Karpas-422 (cell line): ENCODE measurements around the gene R3HDM4. TPM values are rescaled to one million over a fixed set of nuclear protein-coding genes. Genes with fewer than 3 reads are reported as not detected.
"Not testable (repeated sequence)": the region's sequence is repeated elsewhere in the genome, so short reads cannot be mapped to it uniquely, and the experiment has no call there.

Experiments used
- DNase-seq: peaks from one replicate; pipeline ENCODE4 v3.0.0-alpha.2; 2015
- H2AFZ ChIP-seq: fragments of 200-600 bp; sonication (generic); 2 replicates; pipeline ENCODE4 v1.6.1; 2014; ENCODE audit warnings: antibody characterized with exemption, low read length, mixed read lengths
- H3K27ac ChIP-seq: fragments of 200-600 bp; sonication (generic); 2 replicates; pipeline ENCODE4 v1.5.1; 2014; ENCODE audit warnings: mild to moderate bottlenecking, low read length, moderate library complexity
- H3K27me3 ChIP-seq: fragments of 200-600 bp; sonication (generic); 2 replicates; pipeline ENCODE4 v1.6.1; 2014; ENCODE audit warnings: low read length, mixed read lengths
- H3K36me3 ChIP-seq: fragments of 200-600 bp; sonication (generic); 2 replicates; pipeline ENCODE4 v1.6.1; 2014; ENCODE audit warnings: low read length, mixed read lengths; ENCODE audit not compliant: insufficient read depth
- H3K4me1 ChIP-seq: fragments of 200-600 bp; sonication (generic); 2 replicates; pipeline ENCODE4 v1.6.1; 2014; ENCODE audit warnings: mild to moderate bottlenecking, low read length, mixed read lengths
- H3K4me2 ChIP-seq: fragments of 200-600 bp; sonication (generic); 2 replicates; pipeline ENCODE4 v1.6.1; 2014; ENCODE audit warnings: low read length, low read depth, mild to moderate bottlenecking; ENCODE audit not compliant: poor library complexity, severe bottlenecking
- H3K4me3 ChIP-seq: fragments of 200-600 bp; sonication (generic); 2 replicates; pipeline ENCODE4 v1.5.1; 2014; ENCODE audit warnings: mild to moderate bottlenecking, antibody characterized with exemption, low read length, mixed read lengths
- H3K79me2 ChIP-seq: fragments of 200-600 bp; sonication (generic); 2 replicates; pipeline ENCODE4 v1.6.1; 2014; ENCODE audit warnings: mild to moderate bottlenecking, low read length, mixed read lengths
- H3K9ac ChIP-seq: fragments of 200-600 bp; sonication (generic); 2 replicates; pipeline ENCODE4 v1.6.0; 2014; ENCODE audit warnings: low read length
- H3K9me2 ChIP-seq: fragments of 200-600 bp; sonication (generic), shearing (Covaris generic); replicated peaks from 2 replicates; pipeline ENCODE4 v1.6.0; 2014; ENCODE audit warnings: mild to moderate bottlenecking, low read length, moderate library complexity; ENCODE audit not compliant: insufficient read depth
- H3K9me3 ChIP-seq: fragments of 300-700, 200-600 bp; sonication (generic); 2 replicates; pipeline ENCODE4 v1.6.1; 2014; ENCODE audit warnings: low read length, mixed read lengths
- H4K20me1 ChIP-seq: fragments of 200-600 bp; sonication (generic); 2 replicates; pipeline ENCODE4 v1.6.1; 2014; ENCODE audit warnings: mild to moderate bottlenecking, antibody characterized with exemption, low read length, low read depth; ENCODE audit not compliant: insufficient read depth
- total RNA-seq: library from RNA; depleted of rRNA; stranded (reverse); fragments of >200 nt; shearing (Covaris generic); gene quantifications from 2 replicates; pipeline ENCODE4 v1.2.3, GENCODE V29; 2014; ENCODE audit warnings: low replicate concordance

R3HDM4 gene
- total RNA-seq, 1 experiment from 2014 or later = 41.9 TPM

GRCh38 chr19:898663-899062 is 14.4 kb downstream of the R3HDM4 start:
- DNase-seq = peak; percentile 92
- no peaks in the 10 kb centered on the region for H3K9me3 ChIP-seq
- no peaks in the 10 kb centered on the region for H3K9me2 ChIP-seq
- no peak overlapping the region for H3K4me3 ChIP-seq
- H3K36me3 ChIP-seq = no peaks in the 10 kb centered on the region
- H3K79me2 ChIP-seq = no peaks in the 10 kb centered on the region
- no peak overlapping the region for H2AFZ ChIP-seq
- H4K20me1 ChIP-seq = peaks cover 17% of the 10 kb centered on the region; the same call in 1 of the 2 replicates
- H3K27me3 ChIP-seq = no peaks in the 10 kb centered on the region
- no peak overlapping the region for H3K27ac ChIP-seq
- peaks cover 19% of the 10 kb centered on the region for H3K4me1 ChIP-seq
- H3K4me2 ChIP-seq = peak overlapping the region; percentile 20
- H3K9ac ChIP-seq = no peak overlapping the region

GRCh38 chr19:897442-898039 is 15.5 kb downstream of the R3HDM4 start:
- Histone ChIP-seq H3K36me3 (no peaks in the 10 kb centered on the region), H3K27me3 (no peaks in the 10 kb centered on the region), H3K4me2 (no peak overlapping the region), H3K4me3 (no peak overlapping the region), H3K4me1 (peaks cover 24% of the 10 kb centered on the region), H3K9ac (no peak overlapping the region), H3K79me2 (peaks cover under 1% of the 10 kb centered on the region; the same call in 1 of the 2 replicates), H3K27ac (no peak overlapping the region), H4K20me1 (peaks cover 17% of the 10 kb centered on the region; the same call in 1 of the 2 replicates), H2AFZ (no peak overlapping the region), H3K9me2 (no peaks in the 10 kb centered on the region), H3K9me3 (no peaks in the 10 kb centered on the region)
- DNase-seq = no peak

DNA sequence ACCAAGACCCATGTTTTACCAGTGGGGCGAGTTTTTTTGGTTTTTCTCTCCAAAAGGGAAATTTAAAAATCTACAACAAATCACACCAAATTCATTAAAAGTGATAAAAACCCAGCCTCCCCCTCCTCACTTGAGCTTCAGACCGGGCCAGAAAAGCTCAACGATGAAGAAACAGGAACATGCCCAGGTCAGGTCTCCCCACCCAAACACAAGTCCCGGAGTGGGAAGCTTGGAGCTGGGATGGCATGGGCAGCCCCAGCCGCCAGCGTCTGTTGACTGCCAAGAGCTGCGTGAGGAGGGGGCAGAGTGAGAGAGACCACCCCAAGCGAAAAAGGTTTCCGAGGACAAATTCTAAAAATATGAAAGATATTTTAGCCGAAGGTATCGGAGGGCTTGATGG is 16.0 kb downstream of the R3HDM4 start:
- Histone ChIP-seq H3K9me2 (no peaks in the 10 kb centered on the region), H3K36me3 (no peaks in the 10 kb centered on the region), H4K20me1 (peaks cover 21% of the 10 kb centered on the region; the same call in 1 of the 2 replicates), H3K4me1 (peaks cover 27% of the 10 kb centered on the region), H2AFZ (no peak overlapping the region), H3K27ac (no peak overlapping the region), H3K9me3 (no peaks in the 10 kb centered on the region), H3K4me2 (no peak overlapping the region), H3K9ac (no peak overlapping the region), H3K27me3 (no peaks in the 10 kb centered on the region), H3K4me3 (no peak overlapping the region), H3K79me2 (peaks cover 6% of the 10 kb centered on the region)
- no peak for DNase-seq

- Histone ChIP-seq H3K79me2 (peaks cover 8% of the 10 kb centered on the region), H3K9ac (no peak overlapping the region), H3K9me3 (no peaks in the 10 kb centered on the region), H4K20me1 (peaks cover 21% of the 10 kb centered on the region; the same call in 1 of the 2 replicates), H3K4me1 (peaks cover 29% of the 10 kb centered on the region), H3K27me3 (no peaks in the 10 kb centered on the region), H3K4me3 (no peak overlapping the region), H3K9me2 (no peaks in the 10 kb centered on the region), H3K27ac (no peak overlapping the region), H3K4me2 (no peak overlapping the region), H2AFZ (no peak overlapping the region), H3K36me3 (no peaks in the 10 kb centered on the region)
- DNase-seq = no peak
These were observed 16.6 kb downstream of the R3HDM4 start for GRCh38 chr19:896434-896833.

GRCh38 chr19:892894-893689 is 19.9 kb downstream of the R3HDM4 start, which contains the start of the genes MED16 and RNU6-9:
Gene MED16 (minus strand): TSS chr19:893187. CDS start chr19:891131, 2,056 bp downstream.
Gene RNU6-9 (plus strand): TSS chr19:893484.
- Histone ChIP-seq H3K36me3 (0 out of 2 replicates have a peak, but pooled peaks cover 5% of the 10 kb centered on the region), H3K4me2 (peak within 1 kb of the TSS; percentile 90), H3K27me3 (no peaks in the 10 kb centered on the region), H3K4me3 (peak within 1 kb of the TSS; percentile 84), H3K79me2 (peaks cover 19% of the 10 kb centered on the region), H3K9me3 (no peaks in the 10 kb centered on the region), H3K27ac (peak within 1 kb of the TSS; percentile 66), H3K9me2 (no peaks in the 10 kb centered on the region), H3K9ac (peak within 1 kb of the TSS; percentile 91), H2AFZ (no peak within 1 kb of the TSS; the same call in 1 of the 2 replicates), H3K4me1 (peaks cover 12% of the 10 kb centered on the region), H4K20me1 (peaks cover 9% of the 10 kb centered on the region; the same call in 1 of the 2 replicates)
- DNase-seq = peak; percentile 97

- H3K9ac ChIP-seq = peak overlapping the region; percentile 91
- H3K9me2 ChIP-seq = no peaks in the 10 kb centered on the region
- peaks cover 12% of the 10 kb centered on the region for H3K4me1 ChIP-seq
- peaks cover 19% of the 10 kb centered on the region for H3K79me2 ChIP-seq
- 0 out of 2 replicates have a peak, but pooled peaks cover 5% of the 10 kb centered on the region for H3K36me3 ChIP-seq
- peak; percentile 65 for DNase-seq
- H3K4me3 ChIP-seq = peak overlapping the region; percentile 84
- peaks cover 9% of the 10 kb centered on the region; the same call in 1 of the 2 replicates for H4K20me1 ChIP-seq
- no peaks in the 10 kb centered on the region for H3K9me3 ChIP-seq
- peak overlapping the region; percentile 64 for H3K27ac ChIP-seq
- peak overlapping the region; percentile 90 for H3K4me2 ChIP-seq
- no peaks in the 10 kb centered on the region for H3K27me3 ChIP-seq
- H2AFZ ChIP-seq = no peak overlapping the region
These were observed 20.7 kb downstream of the R3HDM4 start for GRCh38 chr19:892243-892893.

DNA sequence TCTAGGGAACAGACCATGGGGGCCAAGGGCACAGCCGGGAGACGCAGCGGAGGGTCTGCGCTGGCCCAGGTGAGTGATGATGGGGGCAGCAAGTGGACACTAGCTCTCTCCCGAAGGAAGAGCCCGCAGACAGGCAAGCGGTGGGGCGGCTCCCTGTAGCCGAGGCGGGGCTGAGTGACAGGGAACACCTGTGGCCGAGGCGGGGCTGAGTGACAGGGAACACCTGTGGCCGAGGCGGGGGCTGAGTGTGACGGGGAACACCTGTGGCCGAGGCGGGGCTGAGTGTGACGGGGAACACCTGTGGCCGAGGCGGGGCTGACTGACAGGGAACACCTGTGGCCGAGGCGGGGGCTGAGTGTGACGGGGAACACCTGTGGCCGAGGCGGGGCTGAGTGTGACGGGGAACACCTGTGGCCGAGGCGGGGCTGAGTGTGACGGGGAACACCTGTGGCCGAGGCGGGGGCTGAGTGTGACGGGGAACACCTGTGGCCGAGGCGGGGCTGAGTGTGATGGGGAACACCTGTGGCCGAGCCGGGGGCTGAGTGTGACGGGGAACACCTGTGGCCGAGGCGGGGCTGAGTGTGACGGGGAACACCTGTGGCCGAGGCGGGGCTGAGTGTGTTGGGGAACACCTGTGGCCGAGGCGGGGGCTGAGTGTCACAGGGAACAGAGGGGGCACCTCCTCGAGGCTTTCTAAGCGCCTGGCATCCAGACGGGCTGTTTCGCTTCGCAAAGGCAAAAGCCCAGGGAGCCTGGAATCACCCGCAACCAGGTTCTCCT is 21.4 kb downstream of the R3HDM4 start:
- Histone ChIP-seq H3K4me3 (peak overlapping the region; percentile 84), H3K9ac (peak overlapping the region; percentile 91), H3K4me1 (peaks cover 12% of the 10 kb centered on the region), H3K79me2 (peaks cover 19% of the 10 kb centered on the region), H3K4me2 (peak overlapping the region; percentile 90)
- H3K9me2 ChIP-seq, H3K36me3 ChIP-seq, H4K20me1 ChIP-seq, DNase-seq, H3K27me3 ChIP-seq, H3K9me3 ChIP-seq, H2AFZ ChIP-seq, H3K27ac ChIP-seq: not testable (repeated sequence)
